ENCODE measurements around the gene OR2B6.

DNA sequence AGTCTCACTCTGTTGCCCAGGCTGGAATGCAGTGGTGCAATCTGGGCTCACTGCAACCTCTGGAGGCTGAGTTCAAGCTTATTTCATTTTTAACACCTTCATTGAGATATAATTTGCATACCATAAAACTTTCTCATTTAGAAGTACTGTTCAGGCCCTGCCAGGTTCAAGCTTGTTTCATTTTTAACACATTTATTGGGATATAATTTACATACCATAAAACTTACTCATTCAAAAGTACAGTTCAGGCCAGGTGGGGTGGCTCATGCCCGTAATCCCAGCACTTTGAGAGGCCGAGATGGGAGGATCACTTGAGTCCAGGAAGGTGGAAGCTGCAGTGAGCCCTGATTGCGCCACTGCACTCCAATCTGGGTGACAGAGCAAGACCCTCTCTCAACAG lies 5.5 kb downstream of the OR2B6 start:
- TF ChIP-seq CTCF (IDR thresholded peaks at IDR 0.05; ENCODE audit: insufficient read depth, low read length) (no peak), POLR2AphosphoS5 (IDR thresholded peaks at IDR 0.05; ENCODE audit: low read depth) (no peak)
- TF ChIP-seq, protein P1, sequence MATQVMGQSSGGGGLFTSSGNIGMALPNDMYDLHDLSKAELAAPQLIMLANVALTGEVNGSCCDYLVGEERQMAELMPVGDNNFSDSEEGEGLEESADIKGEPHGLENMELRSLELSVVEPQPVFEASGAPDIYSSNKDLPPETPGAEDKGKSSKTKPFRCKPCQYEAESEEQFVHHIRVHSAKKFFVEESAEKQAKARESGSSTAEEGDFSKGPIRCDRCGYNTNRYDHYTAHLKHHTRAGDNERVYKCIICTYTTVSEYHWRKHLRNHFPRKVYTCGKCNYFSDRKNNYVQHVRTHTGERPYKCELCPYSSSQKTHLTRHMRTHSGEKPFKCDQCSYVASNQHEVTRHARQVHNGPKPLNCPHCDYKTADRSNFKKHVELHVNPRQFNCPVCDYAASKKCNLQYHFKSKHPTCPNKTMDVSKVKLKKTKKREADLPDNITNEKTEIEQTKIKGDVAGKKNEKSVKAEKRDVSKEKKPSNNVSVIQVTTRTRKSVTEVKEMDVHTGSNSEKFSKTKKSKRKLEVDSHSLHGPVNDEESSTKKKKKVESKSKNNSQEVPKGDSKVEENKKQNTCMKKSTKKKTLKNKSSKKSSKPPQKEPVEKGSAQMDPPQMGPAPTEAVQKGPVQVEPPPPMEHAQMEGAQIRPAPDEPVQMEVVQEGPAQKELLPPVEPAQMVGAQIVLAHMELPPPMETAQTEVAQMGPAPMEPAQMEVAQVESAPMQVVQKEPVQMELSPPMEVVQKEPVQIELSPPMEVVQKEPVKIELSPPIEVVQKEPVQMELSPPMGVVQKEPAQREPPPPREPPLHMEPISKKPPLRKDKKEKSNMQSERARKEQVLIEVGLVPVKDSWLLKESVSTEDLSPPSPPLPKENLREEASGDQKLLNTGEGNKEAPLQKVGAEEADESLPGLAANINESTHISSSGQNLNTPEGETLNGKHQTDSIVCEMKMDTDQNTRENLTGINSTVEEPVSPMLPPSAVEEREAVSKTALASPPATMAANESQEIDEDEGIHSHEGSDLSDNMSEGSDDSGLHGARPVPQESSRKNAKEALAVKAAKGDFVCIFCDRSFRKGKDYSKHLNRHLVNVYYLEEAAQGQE (IDR thresholded peaks at IDR 0.05; ENCODE audit: insufficient replicate concordance, low read depth): no peak

Measured in HL-60 (cell line).